ENCODE results near the gene FBXL22.

DNA sequence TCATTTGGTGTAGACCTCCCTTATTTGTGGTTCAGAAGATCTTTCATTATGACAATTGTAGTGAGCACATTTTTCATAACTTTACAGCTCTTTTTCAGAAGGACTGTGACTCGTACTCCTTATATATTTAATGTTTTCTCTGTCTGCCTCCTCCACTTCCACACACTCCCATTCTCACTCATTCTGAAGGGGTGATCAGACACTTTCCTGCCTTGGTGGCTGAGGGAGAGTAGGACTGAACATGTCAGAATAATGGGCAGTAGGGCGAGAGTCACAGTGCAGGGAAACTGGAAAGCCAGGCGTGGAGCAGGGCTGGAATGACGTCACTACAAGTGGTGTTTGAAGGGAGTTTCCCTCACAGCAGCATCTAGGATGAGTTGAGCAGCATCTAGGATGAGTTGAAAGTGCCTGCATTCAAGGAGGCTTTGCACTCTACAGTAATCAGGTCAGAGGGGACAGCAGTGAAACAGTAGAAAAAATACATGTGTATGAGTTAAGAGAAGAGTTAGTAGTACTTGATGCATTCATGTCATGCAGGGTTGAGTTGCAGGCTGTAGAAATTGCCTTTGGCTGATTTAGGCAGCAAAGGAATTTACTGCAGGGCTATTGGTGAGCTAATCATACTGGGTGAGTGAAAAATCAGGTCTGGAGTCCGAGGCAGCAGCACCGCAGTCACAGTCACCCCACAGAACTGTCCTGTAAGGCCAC is 36.3 kb upstream of the FBXL22 start:
- TF ChIP-seq, protein P1, sequence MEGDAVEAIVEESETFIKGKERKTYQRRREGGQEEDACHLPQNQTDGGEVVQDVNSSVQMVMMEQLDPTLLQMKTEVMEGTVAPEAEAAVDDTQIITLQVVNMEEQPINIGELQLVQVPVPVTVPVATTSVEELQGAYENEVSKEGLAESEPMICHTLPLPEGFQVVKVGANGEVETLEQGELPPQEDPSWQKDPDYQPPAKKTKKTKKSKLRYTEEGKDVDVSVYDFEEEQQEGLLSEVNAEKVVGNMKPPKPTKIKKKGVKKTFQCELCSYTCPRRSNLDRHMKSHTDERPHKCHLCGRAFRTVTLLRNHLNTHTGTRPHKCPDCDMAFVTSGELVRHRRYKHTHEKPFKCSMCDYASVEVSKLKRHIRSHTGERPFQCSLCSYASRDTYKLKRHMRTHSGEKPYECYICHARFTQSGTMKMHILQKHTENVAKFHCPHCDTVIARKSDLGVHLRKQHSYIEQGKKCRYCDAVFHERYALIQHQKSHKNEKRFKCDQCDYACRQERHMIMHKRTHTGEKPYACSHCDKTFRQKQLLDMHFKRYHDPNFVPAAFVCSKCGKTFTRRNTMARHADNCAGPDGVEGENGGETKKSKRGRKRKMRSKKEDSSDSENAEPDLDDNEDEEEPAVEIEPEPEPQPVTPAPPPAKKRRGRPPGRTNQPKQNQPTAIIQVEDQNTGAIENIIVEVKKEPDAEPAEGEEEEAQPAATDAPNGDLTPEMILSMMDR (IDR thresholded peaks at IDR 0.05 in 8 of 11, conservative IDR thresholded peaks at IDR 0.05 in 3 of 11): no peak
- TF ChIP-seq POLR2AphosphoS5 (IDR thresholded peaks at IDR 0.05): peak in 1 of 3 donors; percentile 7
